ENCODE data around the gene CGB3. TPM values are rescaled to one million over a fixed set of nuclear protein-coding genes. Genes with fewer than 3 reads are reported as not detected.
"Not testable (repeated sequence)": the region's sequence is repeated elsewhere in the genome, so short reads cannot be mapped to it uniquely, and the experiment has no call there.

The CGB3 gene
- total and polyA plus RNA-seq, 2 donors, result 0.14 to 0.37 TPM

DNA sequence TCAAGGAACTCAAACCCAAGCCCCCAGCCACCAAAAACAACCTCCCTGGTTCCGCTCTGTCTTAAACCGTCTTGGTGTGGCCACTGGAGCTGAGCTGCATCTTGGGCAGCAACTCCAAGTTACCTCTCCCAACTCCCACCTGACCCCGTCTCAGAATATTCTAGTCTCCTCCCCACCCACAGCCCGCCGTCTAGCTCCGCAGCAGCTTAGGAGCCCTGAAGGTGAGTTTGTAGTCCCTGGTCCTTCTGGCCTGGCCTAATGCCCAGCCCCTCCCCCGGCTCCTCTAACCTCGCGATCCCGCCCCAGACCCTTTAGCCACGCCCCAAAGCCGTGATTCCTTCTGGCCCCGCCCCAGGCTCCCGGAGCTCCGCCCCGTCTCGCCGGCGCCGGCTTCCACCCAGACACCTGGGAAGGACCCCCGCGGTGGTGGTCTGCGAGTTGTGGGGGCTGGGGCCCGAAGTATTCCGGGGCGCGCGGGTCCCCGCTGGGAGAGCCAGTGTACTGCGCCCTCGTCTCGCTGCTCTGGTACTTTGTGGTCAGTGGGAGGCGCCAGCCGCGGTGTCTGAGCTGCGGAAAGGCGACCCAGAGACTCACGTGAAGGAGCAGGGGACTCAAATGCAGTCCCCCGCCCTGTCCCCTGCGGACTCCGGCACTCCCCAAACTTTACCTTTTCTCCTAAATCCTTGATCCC, 4.7 kb downstream of the CGB3 start:
- Histone ChIP-seq H3K4me1 (ENCODE audit: control insufficient read depth in 2 of 2, insufficient read depth in 2 of 2, low read length in 2 of 2) (peaks cover 3 to 14% of the 10 kb centered on the region in 2 donors), H3K27me3 (ENCODE audit: control insufficient read depth in 2 of 2, insufficient read depth in 1 of 2, low read length in 1 of 2) (peaks cover 16 to 54% of the 10 kb centered on the region in 2 donors), H3K9me3 (ENCODE audit: control insufficient read depth in 2 of 2, insufficient read depth in 1 of 2, low read length in 1 of 2) (no peaks in the 10 kb centered on the region), H3K27ac (ENCODE audit: low read depth in 1 of 2, low read length in 1 of 2) (no peak overlapping the region), H3K4me3 (ENCODE audit: low read length in 2 of 2) (peak overlapping the region in 1 of 2 donors; percentile 32), H3K36me3 (ENCODE audit: control insufficient read depth in 2 of 2, insufficient read depth in 2 of 2, low read length in 1 of 2) (peaks cover 13 to 21% of the 10 kb centered on the region in 2 donors)
- 19% methylated on average over 41 of the region's 41 CpGs for WGBS
- peak in 2 of 9 donors; percentile 21 to 39 for DNase-seq (ENCODE audit: low read depth in 6 of 9, low spot score in 9 of 9)

- H3K36me3 ChIP-seq (ENCODE audit: control insufficient read depth in 2 of 2, insufficient read depth in 2 of 2, low read length in 1 of 2), result peaks cover 13 to 25% of the 10 kb centered on the region in 2 donors
- H3K27me3 ChIP-seq (ENCODE audit: control insufficient read depth in 2 of 2, insufficient read depth in 1 of 2, low read length in 1 of 2), result peaks cover 16 to 54% of the 10 kb centered on the region in 2 donors
- not testable (repeated sequence) for H3K27ac ChIP-seq (ENCODE audit: low read depth in 1 of 2, low read length in 1 of 2); H3K9me3 ChIP-seq (ENCODE audit: control insufficient read depth in 2 of 2, insufficient read depth in 1 of 2, low read length in 1 of 2)
- peaks cover 3 to 14% of the 10 kb centered on the region in 2 donors for H3K4me1 ChIP-seq (ENCODE audit: control insufficient read depth in 2 of 2, insufficient read depth in 2 of 2, low read length in 2 of 2)
- peak in 1 of 9 donors; percentile 18 for DNase-seq (ENCODE audit: low read depth in 6 of 9, low spot score in 9 of 9)
- H3K4me3 ChIP-seq (ENCODE audit: low read length in 2 of 2), result peak overlapping the region in 1 of 2 donors; percentile 47
- 8% methylated on average over 50 of the region's 50 CpGs for WGBS
Observed at GRCh38 chr19:49018388-49019241, 5.5 kb downstream of the CGB3 start.

- H3K27ac ChIP-seq (ENCODE audit: low read depth in 1 of 2, low read length in 1 of 2), result no peak overlapping the region
- DNase-seq (ENCODE audit: low read depth in 6 of 9, low spot score in 9 of 9), result peak in 3 of 9 donors; percentile 22 to 50 (median 46)
- 1% methylated on average over 62 of the region's 62 CpGs for WGBS
- peak overlapping the region in 1 of 2 donors; percentile 47 for H3K4me3 ChIP-seq (ENCODE audit: low read length in 2 of 2)
- peaks cover 16 to 30% of the 10 kb centered on the region in 2 donors for H3K36me3 ChIP-seq (ENCODE audit: control insufficient read depth in 2 of 2, insufficient read depth in 2 of 2, low read length in 1 of 2)
- no peaks in the 10 kb centered on the region for H3K9me3 ChIP-seq (ENCODE audit: control insufficient read depth in 2 of 2, insufficient read depth in 1 of 2, low read length in 1 of 2)
- peaks cover 16 to 54% of the 10 kb centered on the region in 2 donors for H3K27me3 ChIP-seq (ENCODE audit: control insufficient read depth in 2 of 2, insufficient read depth in 1 of 2, low read length in 1 of 2)
- H3K4me1 ChIP-seq (ENCODE audit: control insufficient read depth in 2 of 2, insufficient read depth in 2 of 2, low read length in 2 of 2), result peaks cover 3 to 14% of the 10 kb centered on the region in 2 donors
Observed at GRCh38 chr19:49017666-49018351, 6.3 kb downstream of the CGB3 start.

- Histone ChIP-seq H3K36me3 (ENCODE audit: control insufficient read depth in 2 of 2, insufficient read depth in 2 of 2, low read length in 1 of 2) (peaks cover 22 to 36% of the 10 kb centered on the region in 2 donors), H3K27ac (ENCODE audit: low read depth in 1 of 2, low read length in 1 of 2) (no peak within 1 kb of the TSS), H3K4me3 (ENCODE audit: low read length in 2 of 2) (peak within 1 kb of the TSS in 1 of 2 donors; percentile 47), H3K9me3 (ENCODE audit: control insufficient read depth in 2 of 2, insufficient read depth in 1 of 2, low read length in 1 of 2) (no peaks in the 10 kb centered on the region), H3K27me3 (ENCODE audit: control insufficient read depth in 2 of 2, insufficient read depth in 1 of 2, low read length in 1 of 2) (peaks cover 16 to 51% of the 10 kb centered on the region in 2 donors), H3K4me1 (ENCODE audit: control insufficient read depth in 2 of 2, insufficient read depth in 2 of 2, low read length in 2 of 2) (peaks cover 3 to 14% of the 10 kb centered on the region in 2 donors)
- WGBS, result 84% methylated on average over 17 of the region's 17 CpGs
- no peak for DNase-seq (ENCODE audit: low read depth in 6 of 9, low spot score in 9 of 9)
Observed at GRCh38 chr19:49017041-49017665, 7.0 kb downstream of the CGB3 start, which contains the start of gene LHB. Gene LHB, minus strand, starts transcription at chr19:49017091. Its CDS starts 10 bp downstream, at chr19:49017081.

DNA sequence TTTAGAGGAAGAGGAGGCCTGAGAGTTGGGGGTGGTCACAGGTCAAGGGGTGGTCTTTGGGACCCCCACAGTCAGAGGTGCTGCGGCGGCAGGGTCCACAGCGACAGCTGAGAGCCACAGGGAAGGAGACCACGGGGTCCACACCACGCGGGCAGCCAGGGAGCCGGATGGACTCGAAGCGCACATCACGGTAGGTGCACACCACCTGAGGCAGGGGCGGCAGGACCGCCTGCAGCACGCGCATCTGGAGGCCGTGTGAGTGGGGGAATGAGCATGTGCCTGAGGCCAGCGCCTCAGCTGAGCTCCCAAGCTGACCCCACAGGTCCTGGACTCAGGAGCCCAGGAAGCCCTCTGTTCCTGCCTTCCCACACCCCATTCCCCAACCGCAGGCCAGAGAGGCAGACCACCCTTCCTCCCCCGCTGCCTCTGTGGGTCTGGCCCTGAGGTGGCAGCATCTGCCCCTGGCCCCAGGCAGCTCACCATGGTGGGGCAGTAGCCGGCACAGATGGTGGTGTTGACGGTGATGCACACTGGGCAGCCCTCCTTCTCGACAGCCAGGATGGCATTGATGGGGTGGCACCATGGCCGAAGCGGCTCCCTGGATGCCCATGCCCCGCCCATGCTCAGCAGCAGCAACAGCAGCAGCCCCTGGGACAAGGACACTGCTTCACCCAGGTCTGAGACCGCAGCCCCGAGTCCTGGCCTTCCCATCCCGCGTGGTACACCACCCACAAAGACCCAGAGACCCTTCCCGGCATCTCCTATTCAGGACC, 7.9 kb downstream of the CGB3 start:
- DNase-seq (ENCODE audit: low read depth in 6 of 9, low spot score in 9 of 9), result no peak
- Histone ChIP-seq H3K27me3 (ENCODE audit: control insufficient read depth in 2 of 2, insufficient read depth in 1 of 2, low read length in 1 of 2) (peaks cover 16 to 42% of the 10 kb centered on the region in 2 donors), H3K4me1 (ENCODE audit: control insufficient read depth in 2 of 2, insufficient read depth in 2 of 2, low read length in 2 of 2) (peaks cover 3 to 14% of the 10 kb centered on the region in 2 donors), H3K4me3 (ENCODE audit: low read length in 2 of 2) (no peak overlapping the region), H3K9me3 (ENCODE audit: control insufficient read depth in 2 of 2, insufficient read depth in 1 of 2, low read length in 1 of 2) (no peaks in the 10 kb centered on the region), H3K36me3 (ENCODE audit: control insufficient read depth in 2 of 2, insufficient read depth in 2 of 2, low read length in 1 of 2) (peaks cover 31 to 45% of the 10 kb centered on the region in 2 donors), H3K27ac (ENCODE audit: low read depth in 1 of 2, low read length in 1 of 2) (no peak overlapping the region)
- WGBS, result 94% methylated on average over 27 of the region's 29 CpGs

DNA sequence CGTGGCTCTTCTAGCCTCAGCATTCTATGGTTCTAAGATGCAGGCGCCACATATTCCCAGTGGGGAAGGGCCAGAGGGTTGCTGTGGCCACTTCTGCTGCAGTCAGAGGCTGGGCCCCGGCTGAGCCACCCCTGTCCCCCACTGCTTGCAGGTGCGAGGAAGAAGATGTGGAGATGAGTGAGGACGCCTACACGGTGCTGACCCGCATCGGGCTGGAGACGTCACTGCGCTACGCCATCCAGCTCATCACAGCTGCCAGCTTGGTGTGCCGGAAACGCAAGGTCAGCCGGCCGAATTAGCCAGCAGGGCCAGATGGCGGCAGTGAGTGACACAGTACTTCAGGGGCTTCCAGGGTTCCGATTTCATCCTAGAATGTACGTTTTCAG, 9.3 kb downstream of the CGB3 start:
- 98% methylated on average over 18 of the region's 18 CpGs for WGBS
- DNase-seq (ENCODE audit: low read depth in 6 of 9, low spot score in 9 of 9), result no peak
- H3K27me3 ChIP-seq (ENCODE audit: control insufficient read depth in 2 of 2, insufficient read depth in 1 of 2, low read length in 1 of 2), result peaks cover 13 to 28% of the 10 kb centered on the region in 2 donors
- H3K27ac ChIP-seq (ENCODE audit: low read depth in 1 of 2, low read length in 1 of 2), result no peak overlapping the region
- no peaks in the 10 kb centered on the region for H3K9me3 ChIP-seq (ENCODE audit: control insufficient read depth in 2 of 2, insufficient read depth in 1 of 2, low read length in 1 of 2)
- peaks cover 3 to 14% of the 10 kb centered on the region in 2 donors for H3K4me1 ChIP-seq (ENCODE audit: control insufficient read depth in 2 of 2, insufficient read depth in 2 of 2, low read length in 2 of 2)
- H3K36me3 ChIP-seq (ENCODE audit: control insufficient read depth in 2 of 2, insufficient read depth in 2 of 2, low read length in 1 of 2), result peaks cover 43 to 59% of the 10 kb centered on the region in 2 donors
- H3K4me3 ChIP-seq (ENCODE audit: low read length in 2 of 2), result no peak overlapping the region

DNA sequence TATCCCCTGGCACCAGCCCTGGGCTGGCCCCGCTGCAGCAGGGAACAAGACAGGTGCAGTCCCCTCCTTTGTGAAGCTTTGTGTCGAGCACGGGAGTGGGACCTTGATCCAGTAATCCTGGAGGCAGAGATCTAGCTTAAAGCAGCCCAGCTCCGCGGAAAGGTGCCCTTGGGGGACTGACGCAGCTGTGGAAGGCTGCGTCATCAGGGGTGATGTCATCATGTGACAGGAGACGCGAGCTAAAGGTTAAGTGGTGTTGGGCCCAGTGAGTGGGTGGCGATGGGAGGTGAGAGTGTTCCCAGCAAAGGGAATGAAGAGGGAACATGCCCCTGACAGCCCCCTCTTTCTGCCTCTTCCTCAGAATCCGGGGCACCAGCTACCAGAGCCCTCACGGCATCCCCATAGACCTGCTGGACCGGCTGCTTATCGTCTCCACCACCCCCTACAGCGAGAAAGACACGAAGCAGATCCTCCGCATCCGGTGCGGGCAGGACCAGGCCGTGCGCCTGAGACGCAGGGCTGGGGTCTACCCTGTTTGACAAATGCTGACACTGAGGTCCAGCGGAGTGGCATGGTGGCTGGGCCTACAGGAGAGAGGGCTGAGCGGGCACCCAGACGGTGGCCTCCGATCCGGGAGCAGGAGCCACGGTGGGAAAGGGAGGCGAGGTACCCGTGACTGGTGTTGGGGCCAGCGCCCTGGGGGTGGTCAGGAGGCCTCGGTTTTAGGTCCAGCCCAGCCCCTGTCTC, 9.8 kb downstream of the CGB3 start:
- Histone ChIP-seq H3K36me3 (ENCODE audit: control insufficient read depth in 2 of 2, insufficient read depth in 2 of 2, low read length in 1 of 2) (peaks cover 48 to 64% of the 10 kb centered on the region in 2 donors), H3K4me3 (ENCODE audit: low read length in 2 of 2) (no peak overlapping the region), H3K9me3 (ENCODE audit: control insufficient read depth in 2 of 2, insufficient read depth in 1 of 2, low read length in 1 of 2) (no peaks in the 10 kb centered on the region), H3K4me1 (ENCODE audit: control insufficient read depth in 2 of 2, insufficient read depth in 2 of 2, low read length in 2 of 2) (peaks cover 3 to 11% of the 10 kb centered on the region in 2 donors), H3K27ac (ENCODE audit: low read depth in 1 of 2, low read length in 1 of 2) (no peak overlapping the region), H3K27me3 (ENCODE audit: control insufficient read depth in 2 of 2, insufficient read depth in 1 of 2, low read length in 1 of 2) (peaks cover 7 to 23% of the 10 kb centered on the region in 2 donors)
- no peak for DNase-seq (ENCODE audit: low read depth in 6 of 9, low spot score in 9 of 9)
- WGBS, result 97% methylated on average over 32 of the region's 32 CpGs

Measured in thymus (tissue), 11 donors.